Subcutaneous adipose tissue (tissue), 4 donors: Measurements from ENCODE around the gene ASPN. TPM values are rescaled to one million over a fixed set of nuclear protein-coding genes. Genes with fewer than 3 reads are reported as not detected.

ENCODE experiments used
- CTCF ChIP-seq: fragments of 450-650 bp; IDR thresholded peaks from one replicate; pipeline ENCODE4 v1.5.1; 2016; ENCODE audit warnings: low read depth, mild to moderate bottlenecking, control low read depth, antibody characterized with exemption, moderate library complexity
- total RNA-seq, 4 donors: library from RNA; depleted of rRNA; stranded (reverse); fragments of >200 nt; gene quantifications; one replicate each; pipeline ENCODE4 v1.1.0, GENCODE V29; 2016

Gene ASPN
- total RNA-seq, 4 donors from 2014 or later, result 6.6 to 18.4 (median 9.8) TPM

- no peak for TF ChIP-seq CTCF
Measured at GRCh38 chr9:92455217-92455616, 27.1 kb downstream of the ASPN start.

- TF ChIP-seq CTCF, result no peak
Measured at GRCh38 chr9:92446536-92446935, 35.8 kb downstream of the ASPN start.

GRCh38 chr9:92444841-92445240 lies 37.5 kb downstream of the ASPN start:
- TF ChIP-seq CTCF, result no peak

- no peak for TF ChIP-seq CTCF
Measured at GRCh38 chr9:92440751-92441046, 41.6 kb downstream of the ASPN start.

GRCh38 chr9:92439921-92440750 lies 42.2 kb downstream of the ASPN start:
- no peak for TF ChIP-seq CTCF

GRCh38 chr9:92438900-92439526 lies 43.3 kb downstream of the ASPN start:
- no peak for TF ChIP-seq CTCF

GRCh38 chr9:92435263-92435662 lies 47.0 kb downstream of the ASPN start:
- TF ChIP-seq CTCF, result no peak
